ENCODE data around the gene MCM5. TPM values are rescaled to one million over a fixed set of nuclear protein-coding genes. Genes with fewer than 3 reads are reported as not detected.

Gene MCM5
- total RNA-seq, 2 experiments from 2014 or later, result 190 to 195 TPM

DNA sequence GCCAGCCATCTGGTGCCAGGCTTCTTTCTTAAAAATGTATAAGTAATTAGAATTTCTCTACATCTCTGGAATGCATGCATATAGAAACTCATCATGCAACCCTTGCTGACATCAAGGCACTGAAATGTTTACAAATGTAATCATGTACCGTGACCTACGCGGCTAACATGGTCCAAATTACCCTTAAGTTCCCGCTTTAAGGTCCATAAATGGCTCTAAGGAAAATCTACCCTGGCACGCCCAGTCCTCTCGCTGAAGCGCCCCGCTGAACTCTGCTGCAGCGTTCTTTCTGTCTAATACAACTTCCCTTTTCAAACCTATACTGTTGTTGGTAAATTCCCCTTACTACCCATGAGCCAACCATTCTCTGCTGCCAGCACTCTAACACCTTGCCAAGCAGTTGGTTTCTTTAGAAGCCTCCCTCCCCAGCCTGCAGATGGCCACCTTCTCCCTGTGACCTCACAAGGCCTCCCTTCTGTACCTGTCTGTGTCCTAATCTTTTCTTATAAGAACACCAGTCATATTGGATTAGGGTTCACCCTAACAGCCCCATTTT, 32.5 kb upstream of the MCM5 start:
- Mint-ChIP-seq H3K36me3 (ENCODE audit: low read depth) (no peaks in the 10 kb centered on the region), H3K27ac (no peak overlapping the region), H3K4me3 (no peak overlapping the region), H3K4me1 (peaks cover 8% of the 10 kb centered on the region), H3K9me3 (no peaks in the 10 kb centered on the region), H3K27me3 (peaks cover 18% of the 10 kb centered on the region)
- CTCF ChIA-PET, result no interaction called here
- POLR2A ChIA-PET, result no interaction called here
- no peak for DNase-seq

- CTCF ChIA-PET, result no interaction called here
- no peak overlapping the region for H3K27ac Mint-ChIP-seq
Measured at GRCh38 chr22:35368386-35368785, 31.6 kb upstream of the MCM5 start.

DNA sequence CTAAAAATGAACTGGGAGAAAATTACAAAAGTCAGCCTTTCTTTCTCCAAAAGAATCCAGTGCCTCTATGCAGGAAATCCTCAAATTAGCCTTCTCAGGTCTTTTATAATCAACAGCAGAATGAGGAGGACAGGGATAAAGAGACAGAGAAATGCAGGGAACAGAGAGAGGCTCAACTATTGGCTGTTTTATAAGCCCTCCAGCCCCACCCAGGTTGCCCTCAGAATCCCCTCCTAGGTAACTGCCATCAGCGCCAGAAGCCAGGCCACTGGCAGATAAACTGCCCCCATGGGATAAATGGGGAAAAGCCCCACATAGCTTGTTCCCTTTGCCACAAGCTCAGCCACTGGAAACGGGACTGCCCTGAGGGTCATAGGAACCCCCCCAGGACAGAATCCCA, 29.9 kb upstream of the MCM5 start:
- H3K4me1 Mint-ChIP-seq, result peaks cover 8% of the 10 kb centered on the region
- H3K9me3 Mint-ChIP-seq, result no peaks in the 10 kb centered on the region
- no peak for DNase-seq
- POLR2A ChIA-PET, result no interaction called here
- H3K27ac Mint-ChIP-seq, result no peak overlapping the region
- H3K36me3 Mint-ChIP-seq (ENCODE audit: low read depth), result no peaks in the 10 kb centered on the region
- no peak overlapping the region for H3K4me3 Mint-ChIP-seq
- peaks cover 18% of the 10 kb centered on the region for H3K27me3 Mint-ChIP-seq
- CTCF ChIA-PET, result interaction anchor here (1.6 to 1.7 kb wide), 2 partner anchors 12 to 19 kb away, joined by 4 to 5 read pairs; no protein-coding TSS in a partner anchor

More at GRCh38 chr22:35368386-35368785, 31.6 kb upstream of the MCM5 start:
- Mint-ChIP-seq H3K27me3 (peaks cover 18% of the 10 kb centered on the region), H3K9me3 (no peaks in the 10 kb centered on the region), H3K4me3 (no peak overlapping the region), H3K4me1 (peaks cover 8% of the 10 kb centered on the region), H3K36me3 (ENCODE audit: low read depth) (no peaks in the 10 kb centered on the region)
- POLR2A ChIA-PET, result no interaction called here
- no peak for DNase-seq

GRCh38 chr22:35373781-35374180, 26.2 kb upstream of the MCM5 start:
- POLR2A ChIA-PET, result no interaction called here
- DNase-seq, result no peak
- Mint-ChIP-seq H3K27me3 (peaks cover 5% of the 10 kb centered on the region), H3K4me1 (peaks cover 24% of the 10 kb centered on the region), H3K4me3 (no peak overlapping the region), H3K36me3 (ENCODE audit: low read depth) (no peaks in the 10 kb centered on the region), H3K27ac (no peak overlapping the region), H3K9me3 (no peaks in the 10 kb centered on the region)
- CTCF ChIA-PET, result no interaction called here

GRCh38 chr22:35375031-35375430, 24.9 kb upstream of the MCM5 start:
- Mint-ChIP-seq H3K4me1 (peaks cover 24% of the 10 kb centered on the region), H3K9me3 (no peaks in the 10 kb centered on the region), H3K27me3 (peaks cover 2% of the 10 kb centered on the region), H3K4me3 (no peak overlapping the region), H3K27ac (no peak overlapping the region), H3K36me3 (ENCODE audit: low read depth) (no peaks in the 10 kb centered on the region)
- ChIA-PET POLR2A (interaction anchor here (1.4 kb wide), 1 partner anchor 24 kb away, joined by 5 read pairs; no protein-coding TSS in a partner anchor), CTCF (interaction anchor here (0.9 to 1.2 kb wide), 2 partner anchors 29 to 133 kb away, joined by 3 read pairs; no protein-coding TSS in a partner anchor)
- DNase-seq, result no peak

DNA sequence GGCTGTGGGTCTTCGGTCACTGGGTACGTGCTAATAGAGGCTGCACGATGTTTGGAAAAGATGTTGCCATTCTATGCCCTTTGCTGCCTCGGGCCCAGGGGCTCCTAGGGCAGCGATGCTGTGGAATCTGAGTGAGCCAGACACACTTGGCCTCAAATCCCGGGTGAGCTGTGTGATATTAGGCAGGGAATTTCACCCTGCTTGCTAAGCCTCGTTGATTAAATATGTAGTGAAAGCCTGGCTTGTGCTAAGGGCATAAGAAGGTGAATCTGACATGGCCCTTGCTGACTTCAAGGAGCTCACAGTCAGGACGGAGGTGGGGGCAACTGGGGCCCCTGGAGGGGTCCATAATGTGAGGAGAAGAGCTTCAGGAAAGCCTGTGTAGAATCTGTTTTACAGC, 24.4 kb upstream of the MCM5 start:
- no peak overlapping the region for H3K4me3 Mint-ChIP-seq
- H3K36me3 Mint-ChIP-seq (ENCODE audit: low read depth), result no peaks in the 10 kb centered on the region
- no peak for DNase-seq
- ChIA-PET POLR2A (interaction anchor here (0.7 to 1.4 kb wide), 3 partner anchors 24 to 76 kb away, joined by 3 to 5 read pairs (median 5); partner anchors contain the start of gene TOM1), CTCF (interaction anchor here (0.9 to 1.2 kb wide), 3 partner anchors 28 to 132 kb away, joined by 3 read pairs; no protein-coding TSS in a partner anchor)
- H3K9me3 Mint-ChIP-seq, result no peaks in the 10 kb centered on the region
- H3K4me1 Mint-ChIP-seq, result peaks cover 27% of the 10 kb centered on the region
- no peak overlapping the region for H3K27ac Mint-ChIP-seq
- H3K27me3 Mint-ChIP-seq, result peaks cover 7% of the 10 kb centered on the region

DNA sequence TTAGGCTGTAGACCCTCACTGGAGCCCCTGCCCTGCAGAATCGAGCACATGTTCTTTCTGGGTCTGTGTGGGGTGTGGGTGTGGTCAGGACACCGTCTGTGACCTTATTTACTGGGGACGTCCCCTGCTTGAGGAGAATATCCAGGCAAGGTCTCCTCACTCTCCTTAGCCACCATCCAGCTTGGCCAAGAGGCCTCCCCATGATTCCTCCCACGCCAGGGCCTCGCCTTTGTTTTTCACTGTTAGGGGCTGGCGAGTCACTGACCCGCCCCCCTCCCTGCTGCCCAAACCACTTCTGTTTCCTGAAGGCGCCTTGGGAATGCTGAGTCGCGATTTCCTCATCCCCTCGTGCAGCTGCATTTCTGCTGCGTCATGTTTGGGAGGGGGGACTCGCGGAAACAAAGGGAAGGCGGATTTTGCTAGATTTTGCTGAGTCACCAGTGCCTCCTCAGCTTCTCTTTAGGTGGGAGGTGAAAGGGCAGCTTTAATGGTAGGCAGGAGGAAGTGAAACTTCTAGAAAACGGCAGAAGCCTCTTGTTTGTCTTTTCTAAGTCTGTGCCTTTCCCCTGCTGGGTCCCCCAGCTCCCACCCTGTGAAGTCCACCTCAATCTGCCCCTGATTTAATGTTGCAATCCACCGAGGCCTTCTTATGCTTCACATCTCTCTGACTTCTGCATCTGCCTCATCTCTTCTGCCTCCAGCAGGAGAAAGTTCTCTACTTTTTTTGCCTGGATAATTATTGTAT, 23.0 kb upstream of the MCM5 start:
- peaks cover 10% of the 10 kb centered on the region for H3K27me3 Mint-ChIP-seq
- CTCF ChIA-PET, result interaction anchor here (0.7 kb wide), 1 partner anchor 50 kb away, joined by 3 read pairs; no protein-coding TSS in a partner anchor
- no peak overlapping the region for H3K4me3 Mint-ChIP-seq
- POLR2A ChIA-PET, result interaction anchor here (0.7 to 1.4 kb wide), 4 partner anchors 13 to 77 kb away, joined by 3 to 5 read pairs (median 4); partner anchors contain the start of gene TOM1
- no peaks in the 10 kb centered on the region for H3K9me3 Mint-ChIP-seq
- DNase-seq, result peak; percentile 52
- peak overlapping the region; percentile 55 for H3K27ac Mint-ChIP-seq
- H3K4me1 Mint-ChIP-seq, result peaks cover 32% of the 10 kb centered on the region
- no peaks in the 10 kb centered on the region for H3K36me3 Mint-ChIP-seq (ENCODE audit: low read depth)

- POLR2A ChIA-PET, result no interaction called here
Measured at GRCh38 chr22:35377735-35378134, 22.2 kb upstream of the MCM5 start.

DNA sequence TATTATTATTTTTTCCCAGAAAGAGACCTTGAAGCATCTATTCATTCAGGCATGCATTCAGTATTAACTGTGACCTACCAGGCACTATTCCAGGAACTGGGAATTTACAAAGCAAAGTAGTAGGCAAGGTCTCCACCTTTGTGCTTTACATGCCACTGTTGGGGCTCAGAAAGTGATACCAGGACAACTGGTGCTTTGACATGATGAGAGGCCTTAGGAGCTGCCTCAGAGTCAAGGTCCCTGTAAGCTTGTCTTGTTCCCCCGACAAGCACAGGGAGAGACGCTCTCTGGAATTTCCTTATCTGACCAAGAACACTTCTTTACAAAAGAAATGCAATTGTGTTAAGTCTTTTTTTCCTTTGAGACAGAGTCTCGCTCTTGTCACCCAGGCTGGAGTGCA, 21.3 kb upstream of the MCM5 start:
- no peak for DNase-seq
- Mint-ChIP-seq H3K9me3 (no peaks in the 10 kb centered on the region), H3K4me3 (no peak overlapping the region), H3K27ac (no peak overlapping the region), H3K27me3 (peaks cover 17% of the 10 kb centered on the region), H3K36me3 (ENCODE audit: low read depth) (no peaks in the 10 kb centered on the region), H3K4me1 (peaks cover 30% of the 10 kb centered on the region)
- ChIA-PET CTCF (no interaction called here), POLR2A (no interaction called here)

More at GRCh38 chr22:35377735-35378134, 22.2 kb upstream of the MCM5 start:
- H3K9me3 Mint-ChIP-seq, result no peaks in the 10 kb centered on the region
- CTCF ChIA-PET, result no interaction called here
- peaks cover 30% of the 10 kb centered on the region for H3K4me1 Mint-ChIP-seq
- H3K27me3 Mint-ChIP-seq, result peaks cover 12% of the 10 kb centered on the region
- DNase-seq, result no peak
- no peak overlapping the region for H3K4me3 Mint-ChIP-seq
- no peaks in the 10 kb centered on the region for H3K36me3 Mint-ChIP-seq (ENCODE audit: low read depth)
- peak overlapping the region; percentile 55 for H3K27ac Mint-ChIP-seq

DNA sequence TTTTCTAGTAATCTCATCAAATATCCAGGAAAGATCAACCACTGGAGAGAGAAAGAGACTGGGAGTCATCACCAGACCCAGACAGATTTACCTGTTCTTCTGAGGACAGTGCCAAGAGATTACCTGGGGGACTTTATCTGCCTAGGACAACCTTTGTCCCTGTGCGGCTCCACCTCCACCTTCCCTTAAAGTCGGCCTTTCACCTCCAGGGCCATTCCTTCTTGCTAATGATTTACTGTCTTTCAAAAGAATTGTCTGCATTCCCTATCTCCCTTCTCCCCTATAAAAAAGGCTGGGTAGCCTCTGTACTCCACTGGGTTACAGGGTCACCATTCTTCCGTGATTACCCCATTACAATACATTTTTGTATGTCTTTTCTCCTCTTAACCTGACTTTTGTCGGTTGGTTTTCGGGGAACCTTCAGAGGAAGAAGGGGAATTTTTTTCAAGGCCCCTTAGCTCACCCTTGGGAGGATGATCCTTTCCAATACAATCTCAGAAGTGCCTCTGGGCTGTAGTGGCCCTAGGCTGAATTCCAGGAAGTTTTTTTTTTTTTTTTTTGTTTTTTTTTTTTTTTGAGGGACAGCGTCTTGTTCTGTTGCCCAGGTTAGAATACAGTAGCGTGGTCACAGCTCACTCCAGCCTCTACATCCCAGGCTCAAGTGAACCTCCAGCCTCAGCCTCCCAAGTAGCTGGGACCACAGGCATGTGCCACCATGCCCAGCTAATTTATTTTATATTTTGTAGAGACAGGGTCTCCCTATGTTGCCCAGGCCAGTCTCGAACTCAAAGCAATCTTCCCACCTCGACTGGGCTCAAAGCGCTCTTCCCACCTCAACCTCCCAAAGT, 20.6 kb upstream of the MCM5 start:
- Mint-ChIP-seq H3K4me3 (no peak overlapping the region), H3K36me3 (ENCODE audit: low read depth) (no peaks in the 10 kb centered on the region), H3K4me1 (peaks cover 30% of the 10 kb centered on the region), H3K27ac (no peak overlapping the region), H3K27me3 (peaks cover 19% of the 10 kb centered on the region), H3K9me3 (no peaks in the 10 kb centered on the region)
- ChIA-PET CTCF (no interaction called here), POLR2A (no interaction called here)
- no peak for DNase-seq

- Mint-ChIP-seq H3K27me3 (peaks cover 19% of the 10 kb centered on the region), H3K36me3 (ENCODE audit: low read depth) (no peaks in the 10 kb centered on the region), H3K4me3 (no peak overlapping the region), H3K27ac (no peak overlapping the region), H3K9me3 (no peaks in the 10 kb centered on the region), H3K4me1 (peaks cover 30% of the 10 kb centered on the region)
- ChIA-PET CTCF (no interaction called here), POLR2A (interaction anchor here (0.8 kb wide), 2 partner anchors 13 to 77 kb away, joined by 3 to 4 read pairs; no protein-coding TSS in a partner anchor)
- no peak for DNase-seq
Measured at GRCh38 chr22:35380013-35380412, 19.9 kb upstream of the MCM5 start.

DNA sequence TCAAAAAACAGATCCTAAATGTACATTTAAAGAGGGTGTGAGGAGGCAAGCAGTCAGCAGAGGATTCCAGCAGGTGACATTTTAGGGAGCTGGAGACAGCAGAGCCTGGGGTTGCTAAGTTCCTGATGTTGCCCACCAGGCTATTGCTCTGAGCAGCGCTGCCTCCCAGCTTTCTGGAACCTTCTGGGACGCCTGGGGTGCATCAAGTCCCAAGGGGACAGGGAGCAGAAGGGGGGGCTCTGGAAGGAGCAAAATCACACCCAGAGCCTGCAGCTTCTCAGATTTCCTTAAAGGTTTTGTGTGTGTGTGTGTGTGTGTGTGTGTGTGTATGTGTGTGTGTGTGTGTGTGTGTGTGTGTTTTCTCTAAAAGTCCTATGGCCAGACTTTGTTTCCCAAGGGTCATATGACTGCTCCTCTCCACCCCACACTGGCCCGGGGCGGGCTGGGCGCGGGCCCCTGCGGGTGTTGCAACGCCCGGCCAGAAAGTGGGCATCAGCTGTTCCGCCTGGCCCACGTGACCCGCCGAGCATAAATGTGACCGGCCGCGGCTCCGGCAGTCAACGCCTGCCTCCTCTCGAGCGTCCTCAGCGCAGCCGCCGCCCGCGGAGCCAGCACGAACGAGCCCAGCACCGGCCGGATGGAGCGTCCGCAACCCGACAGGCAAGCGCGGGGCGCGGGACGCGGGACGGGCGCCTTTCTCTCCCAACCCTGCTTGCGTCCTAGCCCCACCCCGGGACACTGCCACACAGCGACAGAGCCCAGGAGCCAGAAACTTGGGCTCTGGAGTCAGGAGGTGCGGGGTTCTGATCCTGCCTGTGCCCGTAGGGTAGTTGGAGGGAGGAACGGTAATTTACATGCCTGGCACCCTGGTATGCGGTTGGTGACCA, 19.2 kb upstream of the MCM5 start, which contains the start of gene HMOX1:
Gene HMOX1, plus strand, starts transcription at position 560 of the 887 bp plus-strand sequence. Its CDS starts 78 bp downstream, at position 638.
- H3K27me3 Mint-ChIP-seq, result peaks cover 19% of the 10 kb centered on the region
- ChIA-PET POLR2A (interaction anchor here (0.8 to 1.6 kb wide), 3 partner anchors 12 to 78 kb away, joined by 3 to 4 read pairs (median 3); no protein-coding TSS in a partner anchor), CTCF (interaction anchor here (1.1 kb wide), 1 partner anchor 9 kb away, joined by 4 read pairs; no protein-coding TSS in a partner anchor)
- peak; percentile 78 for DNase-seq
- H3K9me3 Mint-ChIP-seq, result no peaks in the 10 kb centered on the region
- H3K27ac Mint-ChIP-seq, result no peak within 1 kb of the TSS
- H3K4me1 Mint-ChIP-seq, result peaks cover 30% of the 10 kb centered on the region
- peak within 1 kb of the TSS; percentile 63 for H3K4me3 Mint-ChIP-seq
- no peaks in the 10 kb centered on the region for H3K36me3 Mint-ChIP-seq (ENCODE audit: low read depth)
